CD1c-positive myeloid dendritic cell (primary cell): ENCODE results near the gene TSPEAR.
"Not testable (repeated sequence)": the region's sequence is repeated elsewhere in the genome, so short reads cannot be mapped to it uniquely, and the experiment has no call there.

Experiments used
- DNase-seq: peaks from one replicate; pipeline ENCODE4 v3.0.0-alpha.2; 2016; ENCODE audit errors: extremely low spot score

The TSPEAR gene

DNA sequence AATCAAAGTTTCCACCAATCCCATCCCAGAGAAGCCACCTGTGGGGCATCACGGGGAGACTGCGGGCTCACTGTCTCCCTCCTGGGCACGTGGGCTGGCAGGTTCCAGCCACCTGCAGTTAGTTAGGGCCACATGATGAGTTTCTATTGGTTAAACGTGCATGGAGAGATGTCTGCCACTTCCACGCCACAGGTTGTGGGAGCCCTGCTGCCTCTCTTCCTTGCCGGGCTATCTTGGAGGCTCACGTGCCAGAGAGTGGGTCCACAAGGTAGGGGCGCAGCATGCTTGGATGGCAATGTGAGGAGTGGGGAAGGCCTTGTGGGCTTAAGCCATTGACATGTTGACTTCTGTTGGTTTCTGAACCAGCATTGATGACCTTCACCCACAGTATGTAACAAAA is 107.5 kb downstream of the TSPEAR start:
- no peak for DNase-seq

DNA sequence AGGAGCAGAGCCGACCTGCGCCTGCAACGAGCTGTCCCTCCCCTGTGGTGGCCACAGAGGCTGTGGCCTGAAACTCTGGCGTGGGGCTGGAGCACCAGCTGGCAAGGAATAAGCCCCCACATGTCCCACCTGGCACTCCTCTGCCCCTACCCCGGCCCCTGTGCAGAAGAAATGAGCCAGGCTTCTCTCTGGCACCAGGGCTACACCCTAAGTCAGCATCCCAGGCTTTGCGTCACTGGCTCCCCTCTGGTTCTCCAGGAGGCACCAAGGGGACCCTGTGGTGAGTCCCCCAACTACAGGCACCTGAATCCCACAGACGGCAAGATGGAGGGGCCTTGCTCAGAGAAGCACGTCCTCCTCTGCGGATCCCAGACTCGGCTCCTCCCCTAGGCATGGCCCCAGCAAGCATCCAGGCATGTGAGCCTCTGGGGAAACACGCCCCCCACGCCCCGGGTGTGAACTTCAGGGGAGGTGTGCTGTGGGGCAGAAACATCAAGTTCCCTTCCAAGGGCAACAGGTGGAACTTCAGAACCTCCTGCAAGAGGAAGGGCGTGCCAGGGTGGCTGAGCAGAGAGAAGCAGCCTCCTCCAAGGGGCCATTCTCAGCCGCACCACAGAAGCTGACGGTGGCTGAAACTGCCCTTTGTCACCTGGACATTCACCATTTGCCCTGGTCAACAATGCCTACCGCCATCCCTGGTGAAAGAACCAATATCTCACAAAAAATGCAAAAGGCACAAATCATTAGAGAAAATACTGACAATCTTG is 108.1 kb downstream of the TSPEAR start:
- DNase-seq, result no peak

DNA sequence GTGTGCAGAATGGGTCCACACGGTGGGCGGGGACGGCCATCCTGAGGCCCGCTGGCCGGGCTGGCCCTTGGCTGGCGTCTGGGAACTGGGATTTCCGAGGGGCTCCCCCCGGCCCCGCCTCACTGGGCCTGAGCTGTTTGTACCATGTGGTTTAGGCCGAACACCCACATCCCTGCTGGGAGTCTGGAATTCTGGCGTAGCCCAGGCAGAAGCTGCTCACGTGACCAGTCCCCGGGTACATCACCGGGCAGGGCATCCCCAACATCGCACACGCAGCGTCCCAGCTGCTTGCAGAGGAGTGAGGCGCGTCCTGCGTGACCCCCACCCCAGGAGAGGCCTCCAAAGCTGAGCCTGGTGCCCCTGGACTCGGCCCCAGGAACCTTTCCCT is 108.9 kb downstream of the TSPEAR start:
- no peak for DNase-seq

DNA sequence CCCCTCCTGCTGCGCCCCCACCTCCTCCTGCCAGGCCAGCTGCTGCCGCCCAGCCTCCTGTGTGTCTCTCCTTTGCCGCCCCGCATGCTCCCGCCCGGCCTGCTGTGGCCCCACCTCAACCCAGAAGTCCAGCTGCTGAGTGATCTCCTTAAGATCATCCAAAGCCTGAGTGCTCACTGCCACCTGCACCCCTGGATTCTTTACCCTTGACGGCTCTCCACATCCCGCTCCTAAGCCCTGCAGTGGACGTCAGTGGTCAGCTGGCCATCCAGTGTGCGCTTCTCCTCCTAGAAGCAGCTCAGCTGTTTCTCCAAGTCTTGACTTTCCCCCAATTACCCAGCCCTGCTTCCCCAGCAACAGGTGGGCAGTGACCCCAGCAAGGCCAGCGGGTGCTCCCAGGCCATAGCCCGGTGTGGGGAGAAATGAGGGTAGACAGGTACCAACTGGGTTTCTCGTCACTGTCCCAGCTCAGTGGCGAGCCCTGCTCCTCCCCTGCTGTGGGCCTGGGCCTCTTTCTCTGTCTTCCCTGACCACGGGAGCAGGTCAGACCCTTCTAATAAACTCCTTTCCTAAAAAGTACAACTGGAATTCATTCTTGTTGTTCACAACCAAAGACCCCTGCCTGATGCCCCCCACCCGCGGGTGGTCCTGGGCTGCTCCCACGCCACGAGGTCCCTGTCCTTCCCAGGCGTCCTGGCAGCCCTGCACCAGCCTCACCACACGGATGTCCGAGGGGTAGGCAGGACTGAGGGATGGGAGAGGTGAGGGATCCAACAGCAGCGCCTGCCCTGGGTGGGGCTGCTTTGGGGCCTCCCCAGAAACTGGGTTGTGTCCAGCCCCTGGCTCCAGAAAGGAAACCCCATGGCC is 109.5 kb downstream of the TSPEAR start:
- DNase-seq, result no peak

DNA sequence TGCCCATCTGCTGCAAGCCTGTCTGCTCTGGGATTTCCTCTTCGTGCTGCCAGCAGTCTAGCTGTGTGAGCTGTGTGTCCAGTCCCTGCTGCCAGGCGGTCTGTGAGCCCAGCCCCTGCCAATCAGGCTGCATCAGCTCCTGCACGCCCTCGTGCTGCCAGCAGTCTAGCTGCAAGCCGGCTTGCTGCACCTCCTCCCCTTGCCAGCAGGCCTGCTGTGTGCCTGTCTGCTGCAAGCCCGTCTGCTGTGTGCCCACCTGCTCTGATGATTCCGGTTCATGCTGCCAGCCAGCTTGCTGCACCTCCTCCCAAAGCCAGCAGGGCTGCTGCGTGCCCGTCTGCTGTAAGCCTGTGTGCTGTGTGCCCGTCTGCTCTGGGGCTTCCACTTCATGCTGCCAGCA is 110.3 kb downstream of the TSPEAR start:
- not testable (repeated sequence) for DNase-seq

DNA sequence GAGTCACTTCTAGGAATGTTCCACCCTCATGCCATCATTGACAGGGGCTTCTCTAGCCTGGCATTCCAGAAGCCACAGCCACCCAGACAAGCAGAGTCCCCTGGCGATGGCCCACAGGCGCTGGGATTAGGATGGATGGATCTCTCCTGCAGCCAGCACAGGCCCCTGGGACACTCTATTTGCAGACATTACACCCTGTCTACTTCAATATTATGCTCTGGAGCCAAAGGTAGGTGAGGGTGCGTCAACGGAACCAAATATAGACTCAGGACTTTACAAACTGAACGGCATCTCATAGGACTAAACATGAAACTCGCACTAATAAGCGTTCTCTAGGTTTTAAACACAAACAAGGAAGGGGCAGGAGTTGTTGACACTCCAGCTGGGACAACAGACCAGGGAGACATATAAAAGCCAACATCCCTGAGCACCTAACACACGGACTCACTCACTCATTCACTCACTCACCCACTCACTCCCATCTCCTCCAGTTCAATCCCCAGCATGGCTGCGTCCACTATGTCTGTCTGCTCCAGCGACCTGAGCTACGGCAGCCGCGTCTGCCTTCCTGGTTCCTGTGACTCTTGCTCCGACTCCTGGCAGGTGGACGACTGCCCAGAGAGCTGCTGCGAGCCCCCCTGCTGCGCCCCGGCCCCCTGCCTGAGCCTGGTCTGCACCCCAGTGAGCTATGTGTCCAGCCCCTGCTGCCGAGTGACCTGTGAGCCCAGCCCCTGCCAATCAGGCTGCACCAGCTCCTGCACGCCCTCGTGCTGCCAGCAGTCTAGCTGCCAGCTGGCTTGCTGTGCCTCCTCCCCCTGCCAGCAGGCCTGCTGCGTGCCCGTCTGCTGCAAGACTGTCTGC is 111.0 kb downstream of the TSPEAR start, which contains the start of gene KRTAP10-7:
KRTAP10-7 (plus strand) TSS at position 480 of the 861 bp plus-strand sequence; CDS start at position 505, 25 bp downstream.
- DNase-seq, result not testable (repeated sequence)

DNA sequence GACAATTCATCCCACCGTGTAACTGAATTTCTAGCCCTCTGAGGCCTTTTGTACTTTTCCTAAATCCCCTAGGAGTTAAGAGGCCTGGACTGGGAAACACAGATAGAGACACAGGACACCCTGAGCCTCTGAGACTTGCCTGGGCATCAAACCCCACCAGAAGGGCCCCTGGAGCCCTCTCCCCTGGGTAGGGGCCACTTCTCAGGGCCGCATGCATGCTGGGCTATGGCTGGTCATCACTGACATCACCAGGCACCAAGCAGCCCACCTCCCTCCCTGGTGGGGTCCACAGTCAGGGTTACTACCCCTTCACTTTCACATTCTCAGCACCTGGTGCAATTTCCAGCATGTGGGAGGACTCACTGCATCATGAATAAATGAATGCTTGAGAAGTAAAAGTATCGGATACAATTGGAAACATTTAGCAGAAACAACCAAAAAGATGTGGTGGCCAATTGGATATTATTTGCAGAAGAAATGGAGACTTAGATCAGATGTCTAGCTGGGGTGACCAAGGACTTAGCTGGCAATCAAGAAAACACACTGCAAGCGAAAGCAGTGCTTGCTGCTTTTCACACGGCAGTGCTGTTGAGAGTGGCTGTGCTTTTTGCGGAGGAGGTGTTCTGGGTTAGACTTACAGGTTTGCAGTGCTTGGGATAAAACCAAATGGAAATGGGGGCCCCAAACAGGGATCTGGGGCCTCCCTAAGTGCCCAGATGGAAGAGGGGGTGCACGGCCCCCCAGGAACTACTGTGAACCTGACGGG is 111.9 kb downstream of the TSPEAR start:
- no peak for DNase-seq

DNA sequence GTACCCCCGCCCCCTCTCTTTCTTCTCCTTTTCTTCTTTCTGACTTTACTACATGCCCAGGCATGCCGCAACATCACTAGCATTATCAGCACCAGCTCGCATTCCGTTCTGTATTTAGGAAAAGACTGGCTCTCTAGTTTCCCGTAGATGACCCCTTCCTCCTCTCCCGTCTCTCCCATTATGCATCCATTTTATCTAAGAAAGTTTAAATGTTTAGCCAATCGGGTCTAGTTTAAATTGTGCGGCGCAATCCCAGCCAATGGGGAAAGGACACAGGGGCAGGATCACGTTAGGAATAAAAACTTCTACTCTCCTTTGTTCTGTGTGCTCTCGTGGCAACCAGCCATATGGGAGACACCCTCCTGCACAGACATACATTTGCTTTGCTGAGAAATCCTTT is 113.3 kb downstream of the TSPEAR start:
- DNase-seq, result no peak

DNA sequence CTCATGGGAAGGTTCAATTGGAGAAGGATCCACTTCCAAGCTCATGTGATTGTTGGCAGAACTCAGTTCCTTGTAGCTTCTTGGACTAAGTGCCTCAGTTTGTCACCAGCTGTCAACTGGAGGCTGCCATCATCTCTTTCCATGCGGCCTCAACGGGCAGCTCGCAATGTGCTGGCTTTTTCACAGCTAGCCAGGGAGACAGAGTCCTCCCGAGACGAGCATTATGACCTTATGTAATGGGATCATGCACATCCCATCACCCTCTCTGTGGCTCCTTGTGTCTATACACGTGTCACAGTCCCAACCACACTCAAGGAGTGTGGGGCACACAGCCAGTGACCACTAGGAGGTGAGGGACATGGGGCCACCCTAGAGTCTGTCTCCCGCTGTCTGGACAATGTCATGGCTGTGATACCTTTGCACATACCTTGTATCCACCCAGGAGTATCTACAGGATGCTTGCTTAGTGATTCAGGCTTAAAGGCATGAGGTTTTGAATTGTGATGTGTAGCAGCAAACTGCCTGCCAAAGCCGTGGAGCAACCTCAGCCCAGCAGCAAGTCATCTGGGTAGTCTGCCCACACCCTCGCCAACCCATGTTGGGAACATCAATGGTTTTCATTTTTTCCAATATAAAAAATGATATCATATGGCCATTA is 115.2 kb downstream of the TSPEAR start:
- DNase-seq, result no peak

DNA sequence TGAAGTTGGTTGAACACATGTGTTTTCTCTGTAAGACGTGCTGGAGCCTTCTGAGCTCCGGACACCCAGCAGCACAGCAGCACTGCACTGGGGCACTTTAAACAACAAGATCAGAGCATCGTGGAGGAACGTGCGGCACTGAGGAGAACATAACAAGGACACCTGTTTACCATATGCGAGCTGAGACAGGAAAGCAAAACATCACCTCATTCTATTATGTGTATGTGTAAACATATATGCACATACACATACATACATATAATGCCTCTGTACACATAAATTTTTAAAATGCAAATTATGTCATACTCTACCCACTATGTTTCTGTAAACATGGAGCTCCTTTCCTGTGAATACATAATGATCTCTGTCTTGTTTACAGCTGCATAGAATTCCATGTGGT is 115.8 kb downstream of the TSPEAR start:
- no peak for DNase-seq

DNA sequence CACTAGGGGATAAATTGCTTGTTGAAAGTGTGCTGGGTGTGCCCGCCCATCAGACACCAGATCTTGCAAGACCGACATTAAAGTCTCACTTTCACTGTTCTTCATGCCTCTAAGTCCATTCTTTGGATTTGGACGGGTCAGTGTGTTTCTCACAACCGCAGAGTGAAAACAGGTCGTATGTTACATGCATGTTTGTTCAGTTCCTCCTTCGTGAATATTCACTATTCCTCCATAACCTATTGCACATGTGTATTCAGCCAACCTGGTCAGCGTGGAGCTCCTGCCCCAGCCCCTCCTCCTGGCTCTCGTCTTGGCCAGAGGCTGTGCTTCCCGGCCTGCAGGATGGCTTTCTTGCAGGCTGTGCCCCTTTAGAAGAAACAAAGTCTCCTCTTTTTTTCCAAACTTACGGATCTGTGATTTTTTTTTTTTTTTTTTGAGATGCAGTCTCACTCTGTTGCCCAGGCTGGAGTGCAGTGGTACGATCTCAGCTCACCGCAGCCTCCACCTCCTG is 116.9 kb downstream of the TSPEAR start:
- no peak for DNase-seq

DNA sequence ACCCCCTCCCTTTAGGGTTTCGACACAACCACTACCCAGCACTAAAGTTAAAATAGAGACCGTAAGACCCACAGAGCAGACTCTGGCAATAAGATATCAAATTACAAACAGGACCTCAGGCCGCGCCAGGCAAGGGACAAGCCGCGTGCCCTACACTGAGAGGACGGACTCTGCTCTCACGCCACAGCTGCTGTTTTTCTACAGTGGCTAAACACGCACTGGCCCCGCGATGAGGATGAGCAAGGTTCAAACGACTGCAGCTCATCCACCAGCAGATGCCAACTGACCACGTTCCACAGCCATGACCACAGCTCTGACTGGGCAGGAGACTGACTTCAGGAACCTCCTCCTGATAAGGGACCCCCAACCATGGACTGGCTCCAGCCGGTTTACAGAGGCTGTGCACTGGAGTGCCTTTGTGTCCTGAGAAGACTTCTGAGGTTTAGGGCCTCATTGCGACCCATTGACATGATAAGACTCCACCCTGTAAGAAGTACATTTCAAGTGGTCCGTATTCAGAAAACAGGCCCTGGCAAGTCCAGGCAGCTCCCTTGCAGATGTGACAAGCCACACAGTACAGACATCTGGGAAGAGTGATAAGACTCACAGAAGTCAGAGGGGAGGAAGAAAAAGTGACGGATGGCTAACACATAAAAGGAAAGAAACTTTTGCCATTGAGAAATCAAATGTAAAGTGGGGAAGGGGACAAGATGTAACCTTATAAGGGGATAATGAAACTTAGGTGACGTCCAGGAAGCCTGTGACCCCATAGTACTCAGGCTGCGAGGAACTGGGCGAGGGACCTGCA is 117.6 kb downstream of the TSPEAR start:
- DNase-seq, result no peak

DNA sequence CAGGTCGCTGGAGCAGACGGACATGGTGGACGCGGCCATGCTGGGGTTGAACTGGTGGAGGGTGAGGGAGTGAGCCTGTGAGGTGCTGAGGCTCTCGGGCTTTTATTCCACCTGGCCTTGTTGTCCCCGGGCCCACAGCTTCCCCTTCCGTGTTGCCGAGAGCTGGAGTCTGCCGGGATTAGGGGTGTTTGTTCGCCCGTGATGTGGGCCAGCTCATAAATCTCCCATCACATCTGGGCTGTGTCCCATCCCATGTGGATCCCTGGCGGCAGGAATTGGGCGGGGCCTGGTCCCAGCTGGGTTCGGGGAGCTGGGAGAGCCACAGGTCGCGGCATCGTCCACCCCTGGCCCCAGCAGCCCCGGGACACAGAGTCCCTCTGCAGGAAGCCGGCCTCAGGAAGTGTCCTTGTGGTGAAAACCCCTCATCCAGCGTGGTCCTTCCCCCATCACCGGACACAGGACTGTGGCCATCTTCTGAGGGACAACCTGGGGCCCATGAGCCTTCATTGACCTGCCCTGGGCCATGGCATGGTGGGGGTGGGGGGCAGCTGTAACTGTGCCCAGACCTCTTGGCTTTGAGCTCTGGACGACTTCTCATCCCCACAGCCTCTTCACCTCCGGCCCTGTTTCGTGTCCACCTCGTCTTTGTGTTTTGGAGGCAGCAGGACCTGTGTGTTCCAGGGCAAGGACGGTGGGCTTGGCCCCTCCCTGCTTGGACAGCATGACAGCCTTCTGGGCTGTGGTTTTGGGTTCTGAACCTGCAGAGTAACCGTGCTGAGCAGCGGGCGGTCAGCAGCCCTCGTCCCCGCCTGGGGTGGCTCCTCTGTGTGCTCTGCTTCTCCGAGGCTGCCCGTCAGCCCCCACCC is 118.7 kb downstream of the TSPEAR start, which contains the start of gene KRTAP10-6:
KRTAP10-6 (minus strand) TSS at position 60 of the 866 bp plus-strand sequence; CDS start at position 39, 21 bp downstream.
- DNase-seq, result no peak

DNA sequence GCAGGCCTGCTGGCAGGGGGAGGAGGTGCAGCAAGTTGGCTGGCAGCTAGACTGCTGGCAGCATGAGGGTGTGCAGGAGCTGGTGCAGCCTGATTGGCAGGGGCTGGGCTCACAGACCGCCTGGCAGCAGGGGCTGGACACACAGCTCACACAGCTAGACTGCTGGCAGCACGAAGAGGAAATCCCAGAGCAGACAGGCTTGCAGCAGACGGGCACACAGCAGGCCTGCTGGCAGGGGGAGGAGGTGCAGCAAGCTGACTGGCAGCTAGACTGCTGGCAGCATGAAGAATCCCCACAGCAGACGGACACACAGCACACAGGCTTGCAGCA is 119.6 kb downstream of the TSPEAR start:
- DNase-seq, result not testable (repeated sequence)

DNA sequence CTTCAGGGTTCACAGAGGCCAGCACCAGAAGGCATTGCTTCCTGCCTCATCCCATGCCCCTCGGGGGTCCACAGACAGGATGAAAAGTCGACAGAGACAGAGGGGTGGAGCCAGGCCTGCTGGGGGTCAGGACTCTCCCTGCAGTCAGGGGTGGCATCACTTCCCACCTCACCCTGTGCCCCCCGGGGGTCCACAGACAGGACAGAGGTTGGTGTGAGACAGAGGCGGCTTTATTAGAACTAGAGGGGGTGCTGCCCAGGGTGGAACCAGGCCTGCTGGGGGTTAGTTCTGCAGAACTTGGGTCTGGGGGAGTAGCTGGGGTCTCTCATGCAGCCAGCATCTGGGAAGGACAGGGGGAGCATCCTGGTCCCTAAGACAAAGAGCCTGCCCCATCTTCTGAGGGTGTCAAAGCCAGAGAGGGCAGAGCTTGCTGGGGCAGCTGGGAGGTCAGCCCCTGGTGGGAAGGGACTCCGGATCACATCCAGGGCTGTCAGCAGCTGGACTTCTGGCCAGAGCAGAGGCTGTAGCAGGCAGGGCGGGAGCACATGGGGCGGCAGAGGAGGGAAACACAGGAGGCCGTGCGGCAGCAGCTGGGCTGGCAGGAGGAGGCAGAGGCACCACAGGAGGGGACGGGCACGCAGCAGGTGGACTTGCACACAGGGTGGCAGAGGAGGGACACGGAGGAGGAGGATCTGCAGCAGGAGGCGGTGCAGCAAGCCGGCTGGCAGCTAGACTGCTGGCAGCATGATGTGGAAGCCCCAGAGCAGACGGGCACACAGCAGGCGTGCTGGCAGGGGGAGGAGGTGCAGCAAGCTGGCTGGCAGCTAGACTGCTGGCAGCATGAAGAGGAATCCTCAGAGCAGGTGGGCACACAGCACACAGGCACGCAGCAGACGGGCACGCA is 120.2 kb downstream of the TSPEAR start:
- not testable (repeated sequence) for DNase-seq

DNA sequence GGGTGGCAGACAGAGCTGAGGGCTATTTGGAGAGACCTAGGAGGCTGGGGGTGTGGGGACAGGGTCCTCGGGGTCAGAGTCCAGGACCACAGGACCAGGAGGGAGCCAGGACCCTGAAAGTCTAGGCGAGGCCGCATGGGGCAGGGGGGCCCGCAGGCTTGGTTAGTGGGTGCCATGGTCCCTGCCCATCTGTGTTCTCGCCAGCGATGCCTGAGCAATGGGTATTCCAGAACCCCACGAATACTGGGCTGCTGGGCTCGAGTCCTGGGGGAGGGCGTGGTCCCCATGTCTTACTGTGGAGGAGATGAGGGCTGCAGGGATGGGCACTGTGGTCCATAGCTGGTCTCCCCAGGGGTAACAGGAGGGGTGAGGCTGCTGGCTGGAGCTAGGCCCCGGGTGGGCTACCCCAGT is 121.1 kb downstream of the TSPEAR start:
- DNase-seq, result no peak

DNA sequence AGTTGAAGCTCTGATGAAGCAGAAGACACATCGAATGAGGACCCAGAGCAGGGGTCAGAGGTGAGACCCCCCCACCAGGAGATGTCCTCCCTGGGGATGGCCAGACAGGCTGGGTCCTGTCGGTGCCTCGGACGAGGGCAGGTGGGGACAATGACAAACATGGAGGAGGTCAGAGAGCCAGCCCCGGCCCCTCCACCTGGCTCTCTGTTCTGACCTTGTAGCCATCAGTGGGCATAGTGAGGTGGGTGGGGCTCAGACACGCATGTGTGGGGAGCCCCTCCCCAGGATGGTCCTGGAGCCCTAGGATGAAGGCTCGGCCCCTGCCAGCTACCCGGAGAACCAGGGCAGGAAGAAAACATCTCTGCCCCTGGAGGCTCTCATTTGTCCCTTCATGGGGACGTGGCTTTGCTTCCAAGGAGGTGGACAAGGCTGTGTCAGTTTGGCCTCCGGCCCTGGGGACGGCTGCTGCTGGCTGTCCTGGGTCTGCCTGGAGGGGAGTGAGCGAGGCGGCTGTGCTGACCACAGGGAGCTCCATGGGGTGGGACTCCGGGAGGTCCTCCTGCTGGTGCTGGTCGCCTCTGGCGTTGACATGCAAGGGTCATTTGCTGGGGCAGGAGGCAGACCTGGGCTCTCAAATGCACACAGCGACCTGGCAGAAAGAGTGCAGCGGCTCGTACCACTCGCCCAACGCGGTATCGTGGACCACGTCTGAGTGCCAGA is 121.6 kb downstream of the TSPEAR start:
- no peak for DNase-seq
